NOMO-1 treated with DMSO at 0.1 percent for 48 hours (cell line): Measurements from ENCODE around the gene UTS2.

ENCODE experiments used
- DNase-seq: peaks from one replicate; lab custom pipeline; 2025; ENCODE audit not compliant: unreplicated experiment; lab: John Stamatoyannopoulos, UW

Gene UTS2, protein sequence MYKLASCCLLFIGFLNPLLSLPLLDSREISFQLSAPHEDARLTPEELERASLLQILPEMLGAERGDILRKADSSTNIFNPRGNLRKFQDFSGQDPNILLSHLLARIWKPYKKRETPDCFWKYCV

DNA sequence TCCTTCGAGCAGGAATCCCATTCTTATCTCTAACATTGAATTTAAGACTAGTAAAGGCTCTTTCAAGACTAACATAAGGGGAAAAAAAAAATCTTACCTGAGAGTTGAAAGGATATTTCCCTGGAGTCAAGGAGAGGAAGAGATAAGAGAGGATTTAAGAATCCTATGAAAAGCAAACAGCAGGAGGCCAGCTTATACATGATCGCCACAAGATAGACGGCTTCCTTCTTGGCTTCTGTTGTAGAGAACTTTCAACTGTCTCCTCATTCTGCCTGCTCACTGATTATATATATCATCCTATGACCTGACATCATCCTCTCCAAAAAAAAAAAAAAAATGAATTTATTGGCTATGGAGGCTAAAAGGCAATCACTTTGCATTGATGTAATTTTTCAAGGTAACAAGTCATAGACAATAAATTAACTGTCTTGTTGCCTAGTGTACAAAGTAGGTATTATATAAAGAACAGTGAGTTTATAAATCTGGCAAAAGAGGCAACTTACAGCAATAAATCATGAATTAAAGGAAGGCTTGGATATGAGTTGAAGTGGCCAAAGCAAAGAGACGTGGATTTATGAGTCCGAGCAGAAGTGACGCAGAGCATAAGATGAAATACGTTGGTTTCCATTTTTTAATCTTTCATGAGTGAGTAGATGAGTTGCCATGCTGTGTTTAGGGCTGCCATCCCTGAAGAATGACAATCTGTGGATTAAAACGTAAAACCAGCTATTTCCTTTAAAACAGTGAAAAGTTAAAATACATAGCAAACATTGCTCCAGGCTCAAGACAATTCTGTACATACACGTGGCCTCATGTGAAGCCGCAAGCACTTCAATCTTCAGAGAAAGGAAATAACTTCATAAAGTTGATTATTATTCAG, at the start of gene UTS2:
Gene UTS2 (minus strand): TSS at position 262 of the 880 bp plus-strand sequence. CDS start 62 bp downstream, at position 200.
- DNase-seq: no peak

- DNase-seq: peak; percentile 22
Observed at GRCh38 chr1:7899741-7900140, 46.9 kb upstream of the UTS2 start.

- no peak for DNase-seq
Observed at GRCh38 chr1:7898962-7899361, 46.1 kb upstream of the UTS2 start.

- no peak for DNase-seq
Observed at GRCh38 chr1:7896994-7897393, 44.1 kb upstream of the UTS2 start.

DNA sequence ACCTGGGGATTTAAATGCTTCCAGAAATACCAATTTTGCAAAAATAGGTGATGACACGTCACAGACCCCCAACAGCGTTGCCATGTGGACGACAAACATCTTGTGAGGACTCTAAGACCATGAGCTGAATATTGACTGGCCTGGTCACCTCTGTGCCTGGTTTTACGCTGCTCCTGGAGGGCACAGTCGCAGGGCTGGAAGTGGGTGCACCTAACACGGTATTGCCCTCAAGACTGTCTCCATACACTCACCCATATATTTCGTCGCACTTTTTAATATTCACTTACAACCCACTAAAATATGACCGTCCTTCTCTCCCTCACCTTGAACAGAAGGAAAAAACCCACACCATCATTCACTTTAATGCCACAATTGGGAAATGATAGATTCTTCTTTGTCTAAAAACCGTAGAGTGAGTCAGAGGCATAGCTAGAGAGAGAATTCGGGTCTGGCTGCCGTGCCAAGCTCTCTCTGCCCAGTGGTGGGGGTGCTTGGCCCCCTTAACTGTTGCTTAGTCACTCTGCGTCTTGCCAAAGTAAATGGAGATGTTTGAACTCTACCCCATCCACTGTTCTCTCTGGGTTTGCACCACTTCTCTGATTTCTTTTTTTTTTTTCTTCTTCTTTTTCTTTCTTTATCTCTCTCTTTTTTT, 40.8 kb upstream of the UTS2 start:
- DNase-seq: no peak

- no peak for DNase-seq
Observed at GRCh38 chr1:7891804-7892203, 38.9 kb upstream of the UTS2 start.

GRCh38 chr1:7890853-7891252, 38.0 kb upstream of the UTS2 start:
- DNase-seq: no peak

GRCh38 chr1:7888248-7889081, 35.6 kb upstream of the UTS2 start:
- no peak for DNase-seq

GRCh38 chr1:7886405-7886745, 33.5 kb upstream of the UTS2 start:
- peak; percentile 88 for DNase-seq

GRCh38 chr1:7885513-7886404, 32.9 kb upstream of the UTS2 start:
- no peak for DNase-seq

- no peak for DNase-seq
Observed at GRCh38 chr1:7884757-7885156, 31.9 kb upstream of the UTS2 start.

DNA sequence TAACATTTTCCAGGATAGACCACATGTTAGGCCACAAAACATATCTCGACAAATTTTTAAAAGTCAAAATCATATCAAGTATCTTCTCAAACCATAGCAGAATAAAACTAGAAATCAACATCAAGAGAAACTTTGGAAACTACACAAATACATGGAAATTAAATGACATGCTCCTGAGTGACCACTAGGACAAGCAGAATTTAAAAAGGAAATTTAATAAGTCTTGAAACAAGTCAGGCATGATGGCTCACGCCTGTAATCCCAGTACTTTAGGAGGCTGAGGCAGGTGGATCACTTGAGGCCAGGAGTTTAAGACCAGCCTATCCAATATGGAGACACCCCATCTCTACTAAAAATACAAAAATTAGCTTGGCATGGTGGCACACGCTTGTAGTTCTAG, 26.4 kb upstream of the UTS2 start:
- no peak for DNase-seq

DNA sequence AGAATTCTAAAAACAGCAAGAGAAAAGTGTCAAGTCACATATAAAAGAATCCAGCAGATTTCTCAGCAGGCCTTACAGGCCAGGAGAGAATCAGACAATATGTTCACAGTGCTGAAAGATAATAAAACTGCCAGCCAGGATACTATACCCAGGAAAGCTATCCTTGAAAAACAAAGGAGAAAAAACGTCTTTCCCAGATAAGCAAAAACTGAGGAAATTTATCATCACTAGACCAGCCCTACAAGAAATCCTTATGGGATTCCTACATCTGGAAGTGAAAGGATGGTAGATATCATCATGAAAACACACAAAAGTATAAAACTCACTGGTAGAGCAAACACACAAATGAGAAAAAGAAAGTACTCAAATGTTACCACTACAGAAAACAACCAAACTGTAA, 25.2 kb upstream of the UTS2 start:
- DNase-seq: no peak

DNA sequence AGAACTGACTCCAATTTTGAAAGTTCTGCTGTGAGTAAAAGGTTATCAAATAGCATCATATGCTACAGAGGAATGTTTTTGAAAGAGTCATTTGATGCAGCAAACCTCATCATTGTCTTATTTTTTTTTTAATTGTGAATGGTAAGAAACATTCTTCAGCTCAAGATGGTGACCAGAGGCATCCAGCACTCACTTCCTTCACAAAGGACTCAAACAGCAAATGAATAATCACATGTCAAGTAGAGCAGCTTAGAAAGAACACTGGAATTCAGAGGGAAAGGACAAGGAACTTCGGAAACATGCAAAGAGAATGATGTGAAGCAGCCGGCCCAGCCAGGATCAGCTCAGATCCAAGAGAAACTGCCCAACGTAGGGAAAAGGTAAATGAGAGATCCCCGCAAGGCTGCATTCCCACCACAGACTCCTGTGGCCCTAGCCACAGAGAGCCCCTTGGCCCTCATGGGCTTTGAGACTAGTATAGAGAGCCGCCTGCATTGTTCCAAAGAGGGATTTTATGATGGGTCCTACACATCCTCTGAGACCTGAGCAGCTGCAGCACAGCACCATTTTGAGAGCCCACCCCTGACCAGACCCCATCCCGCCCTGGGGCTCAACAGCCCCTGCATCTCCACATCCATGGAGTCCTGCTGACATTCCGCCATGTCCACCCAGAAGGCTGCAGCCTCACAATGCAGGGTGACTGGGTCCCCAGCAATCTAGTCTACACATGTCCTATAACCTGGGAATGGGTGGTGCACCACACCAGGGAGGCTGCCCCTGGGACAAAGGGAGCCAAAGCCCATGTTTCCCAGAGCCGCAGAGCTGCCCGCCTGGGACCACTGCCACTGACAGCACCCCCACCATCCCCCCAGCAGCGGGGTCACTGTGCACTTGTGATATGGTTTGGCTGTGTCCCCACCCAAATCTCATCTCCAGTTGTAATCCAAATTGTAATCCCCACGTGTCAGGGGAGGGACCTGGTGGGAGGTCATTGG, 21.2 kb upstream of the UTS2 start:
- no peak for DNase-seq

- DNase-seq: no peak
Observed at GRCh38 chr1:7871136-7871535, 18.3 kb upstream of the UTS2 start.

- no peak for DNase-seq
Observed at GRCh38 chr1:7869136-7869920, 16.5 kb upstream of the UTS2 start.

DNA sequence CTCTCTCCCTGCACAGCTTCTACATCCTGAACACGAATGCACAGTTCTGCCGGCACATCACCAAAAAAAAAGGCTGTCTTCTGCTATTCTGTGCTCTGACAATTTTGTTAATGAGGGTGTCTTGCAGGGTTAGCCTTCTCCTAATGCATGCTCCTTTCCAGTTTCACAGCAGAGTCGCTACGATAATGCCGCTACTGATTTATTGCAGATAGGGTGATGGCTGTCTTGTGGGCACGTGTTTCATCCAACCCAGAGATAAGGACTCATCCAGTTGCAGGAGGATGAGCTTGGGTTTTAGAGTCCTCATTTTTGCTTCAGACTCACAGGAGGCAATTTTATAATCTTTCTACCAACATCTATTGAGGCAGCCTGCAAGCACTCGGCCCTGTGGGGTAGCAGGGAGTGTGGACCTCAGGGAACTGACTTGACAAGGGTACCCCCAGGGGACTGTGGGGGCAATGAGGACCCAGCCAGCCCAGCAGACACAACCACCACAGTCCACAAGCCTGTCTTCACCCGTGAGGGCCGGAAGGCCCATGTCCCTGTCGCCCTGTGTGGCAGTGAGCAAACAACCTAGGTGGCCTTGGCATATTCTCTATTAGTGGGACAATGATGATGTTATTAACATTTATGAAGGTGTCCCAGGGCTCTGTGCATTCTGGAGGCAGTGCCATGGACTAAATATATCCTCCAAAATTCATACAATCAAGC, 15.4 kb upstream of the UTS2 start:
- no peak for DNase-seq

GRCh38 chr1:7865978-7866377, 13.1 kb upstream of the UTS2 start:
- no peak for DNase-seq
